Colonic mucosa (tissue), 4 donors: ENCODE measurements around the gene OTUD3. TPM values are rescaled to one million over a fixed set of nuclear protein-coding genes. Genes with fewer than 3 reads are reported as not detected.
A peak's percentile ranks its signal among the peaks of the same experiment; 100 is the strongest.

Experiments
- DNase-seq: peaks from one replicate; pipeline ENCODE4 v3.0.0-alpha.2; 2020
- H3K27ac ChIP-seq: fragments of 200-600 bp; one replicate; pipeline ENCODE4 v1.8.0; 2021
- H3K27me3 ChIP-seq: fragments of 200-600 bp; one replicate; pipeline ENCODE4 v1.8.0; 2021
- H3K36me3 ChIP-seq: fragments of 200-600 bp; one replicate; pipeline ENCODE4 v1.8.0; 2021
- H3K4me1 ChIP-seq: fragments of 200-600 bp; one replicate; pipeline ENCODE4 v1.8.0; 2021; ENCODE audit warnings: mild to moderate bottlenecking
- H3K4me3 ChIP-seq: fragments of 200-600 bp; one replicate; pipeline ENCODE4 v1.8.0; 2021
- H3K9ac ChIP-seq, 2 donors: one replicate each; pipeline ENCODE4 v1.7.0; 2013; ENCODE audit warnings: control low read depth in 2 of 2, low read depth in 2 of 2, low read length in 2 of 2
- H3K9me3 ChIP-seq: fragments of 200-600 bp; one replicate; pipeline ENCODE4 v1.8.0; 2021
- CTCF ChIP-seq: fragments of 200-600 bp; IDR thresholded peaks from one replicate; pipeline ENCODE4 v1.8.0; 2022; ENCODE audit warnings: antibody characterized with exemption, mild to moderate bottlenecking
- intact Hi-C: fragments of 100-400 bp; cut with DNase I; formaldehyde crosslinking; loops from one replicate; pipeline ENCODE4 v1.14.1; 2022
- total RNA-seq, 2 donors: library from RNA; stranded (reverse); fragmentation: NEBNext Ultra II Directional in 1 of 2; extraction: Animal tissue kit (Norgen Biotek cat#: 25700) in 1 of 2; gene quantifications; one replicate each; pipeline ENCODE4 v1.2.1, GENCODE V29; 2021
- donor health status: healthy.
- donor health status: DM: no; HTN: no; CAD: no.
- donor health status: DM: no; HTN: no; CAD: no.

OTUD3 gene
- total RNA-seq, 2 donors from 2014 or later: 9.6 to 15.6 TPM

DNA sequence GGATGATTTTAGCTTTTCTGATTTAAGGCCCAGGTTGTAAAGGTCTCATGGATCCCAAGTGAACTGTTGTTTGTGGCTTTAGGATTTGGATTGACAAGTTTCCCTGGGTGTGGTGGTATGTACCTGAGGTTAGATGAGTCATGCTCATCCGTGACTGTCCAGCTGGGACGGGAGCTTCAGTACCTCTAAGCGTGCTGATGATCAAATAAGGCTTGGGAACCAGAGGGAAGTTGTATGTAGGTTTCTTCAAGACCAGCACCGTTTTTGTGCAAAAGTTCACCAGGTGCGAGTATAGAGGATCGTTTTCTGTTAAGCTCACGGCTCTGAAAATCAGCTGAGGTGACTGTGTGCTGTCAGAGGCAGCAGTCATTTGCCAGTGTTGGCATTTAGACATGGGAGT lies 21.4 kb downstream of the OTUD3 start:
- intact Hi-C loops: no loop called here

DNA sequence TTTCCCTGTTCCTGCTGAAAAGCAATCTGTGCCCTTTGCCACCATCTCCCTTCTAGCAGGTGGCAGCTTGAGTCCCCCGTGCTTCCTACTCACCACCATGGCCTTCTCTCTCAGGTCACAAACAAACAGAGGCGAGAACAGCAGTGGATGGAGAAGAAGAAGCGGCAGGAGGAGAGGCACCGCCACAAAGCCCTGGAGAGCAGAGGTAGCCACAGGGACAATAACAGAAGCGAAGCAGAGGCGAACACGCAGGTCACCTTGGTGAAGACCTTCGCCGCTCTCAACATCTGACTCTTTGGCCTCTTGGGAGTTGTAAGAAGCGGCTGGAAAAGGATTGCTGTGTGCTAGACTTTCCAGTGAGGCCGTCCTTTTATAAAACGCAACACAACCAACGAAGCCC lies 25.3 kb downstream of the OTUD3 start:
- no peak for TF ChIP-seq CTCF
- Histone ChIP-seq H3K27me3 (no peaks in the 10 kb centered on the region), H3K4me1 (no peaks in the 10 kb centered on the region), H3K9ac (no peak overlapping the region), H3K36me3 (peaks cover 11% of the 10 kb centered on the region), H3K9me3 (no peaks in the 10 kb centered on the region), H3K27ac (no peak overlapping the region), H3K4me3 (no peak overlapping the region)
- intact Hi-C loops: no loop called here
- DNase-seq: no peak

More for the DNA sequence above, 21.4 kb downstream of the OTUD3 start:
- Histone ChIP-seq H3K27ac (no peak overlapping the region), H3K27me3 (no peaks in the 10 kb centered on the region), H3K4me1 (no peaks in the 10 kb centered on the region), H3K9me3 (no peaks in the 10 kb centered on the region), H3K4me3 (no peak overlapping the region), H3K9ac (no peak overlapping the region), H3K36me3 (no peaks in the 10 kb centered on the region)
- DNase-seq: no peak
- no peak for TF ChIP-seq CTCF

- Histone ChIP-seq H3K36me3 (peaks cover 18% of the 10 kb centered on the region), H3K9me3 (no peaks in the 10 kb centered on the region), H3K4me1 (no peaks in the 10 kb centered on the region), H3K4me3 (no peak overlapping the region), H3K27me3 (no peaks in the 10 kb centered on the region), H3K9ac (no peak overlapping the region), H3K27ac (no peak overlapping the region)
- no peak for TF ChIP-seq CTCF
- intact Hi-C loops: no loop called here
- no peak for DNase-seq
These were observed 27.2 kb downstream of the OTUD3 start for GRCh38 chr1:19909392-19909791.

GRCh38 chr1:19909971-19910370 lies 27.8 kb downstream of the OTUD3 start:
- no peak for TF ChIP-seq CTCF
- no peaks in the 10 kb centered on the region for H3K4me1 ChIP-seq
- H3K9me3 ChIP-seq: no peaks in the 10 kb centered on the region
- no peak overlapping the region for H3K9ac ChIP-seq
- intact Hi-C loops: no loop called here
- no peak for DNase-seq
- no peaks in the 10 kb centered on the region for H3K27me3 ChIP-seq
- H3K36me3 ChIP-seq: peaks cover 18% of the 10 kb centered on the region
- H3K4me3 ChIP-seq: no peak overlapping the region
- H3K27ac ChIP-seq: no peak overlapping the region

- intact Hi-C loops: no loop called here
- Histone ChIP-seq H3K4me3 (no peak overlapping the region), H3K9ac (no peak overlapping the region), H3K4me1 (no peaks in the 10 kb centered on the region), H3K9me3 (no peaks in the 10 kb centered on the region), H3K36me3 (peaks cover 18% of the 10 kb centered on the region), H3K27me3 (no peaks in the 10 kb centered on the region), H3K27ac (no peak overlapping the region)
- TF ChIP-seq CTCF: no peak
- DNase-seq: no peak
These were observed 28.5 kb downstream of the OTUD3 start for GRCh38 chr1:19910650-19911049.

DNA sequence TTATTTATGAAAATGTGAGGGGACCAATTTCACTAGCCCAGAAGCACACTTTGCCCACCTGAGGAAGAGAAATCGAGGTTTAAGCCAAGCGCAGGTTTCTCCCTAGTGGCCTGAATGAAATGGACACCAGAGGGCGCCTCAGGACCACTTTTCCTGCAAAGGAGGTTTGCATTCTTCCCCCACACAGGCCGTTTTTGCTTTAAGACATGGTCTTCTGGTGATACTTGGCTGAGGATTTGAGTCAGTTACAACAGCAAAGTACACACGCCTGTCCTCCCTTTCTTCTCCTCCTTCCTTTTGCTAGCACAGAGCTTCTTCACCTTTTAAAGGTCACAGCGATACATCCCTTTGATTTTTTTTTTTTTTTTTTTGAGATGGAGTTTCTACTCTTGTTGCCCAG lies 35.9 kb downstream of the OTUD3 start:
- DNase-seq: peak; percentile 89
- TF ChIP-seq CTCF: peak; percentile 83
- peaks cover 8% of the 10 kb centered on the region for H3K36me3 ChIP-seq
- intact Hi-C loops: loop anchor here (2.0 kb wide), 1 partner anchor 235 kb away; no protein-coding TSS in a partner anchor
- no peak overlapping the region for H3K27ac ChIP-seq
- no peaks in the 10 kb centered on the region for H3K4me1 ChIP-seq
- H3K9ac ChIP-seq: no peak overlapping the region
- no peaks in the 10 kb centered on the region for H3K9me3 ChIP-seq
- no peak overlapping the region for H3K4me3 ChIP-seq
- no peaks in the 10 kb centered on the region for H3K27me3 ChIP-seq
